Ishikawa (cell line): ENCODE measurements around the gene ABCB9.

Experiments
- CEBPB ChIP-seq: IDR thresholded peaks from 2 replicates; pipeline ENCODE4 v1.6.1; 2012
- CREB1 ChIP-seq: IDR thresholded peaks from 2 replicates; pipeline ENCODE4 v1.6.1; 2012; ENCODE audit warnings: low read depth
- EGR1 ChIP-seq: IDR thresholded peaks from 2 replicates; pipeline ENCODE4 v1.6.1; 2012
- EP300 ChIP-seq: IDR thresholded peaks from 2 replicates; pipeline ENCODE4 v1.6.1; 2012; ENCODE audit warnings: borderline replicate concordance
- FOXM1 ChIP-seq: IDR thresholded peaks from 2 replicates; pipeline ENCODE4 v1.6.1; 2012; ENCODE audit warnings: low read depth, borderline replicate concordance
- NFIC ChIP-seq: IDR thresholded peaks from 2 replicates; pipeline ENCODE4 v1.6.1; 2012
- RAD21 ChIP-seq: IDR thresholded peaks from 2 replicates; pipeline ENCODE4 v1.6.1; 2012; ENCODE audit warnings: low read depth
- REST ChIP-seq: IDR thresholded peaks from 2 replicates; pipeline ENCODE4 v1.6.1; 2012; ENCODE audit warnings: low read depth, mild to moderate bottlenecking
- TAF1 ChIP-seq: IDR thresholded peaks from 2 replicates; pipeline ENCODE4 v1.6.1; 2012; ENCODE audit warnings: low read depth, mild to moderate bottlenecking
- TCF12 ChIP-seq: IDR thresholded peaks from 2 replicates; pipeline ENCODE4 v1.6.1; 2012; ENCODE audit warnings: low read depth
- TEAD4 ChIP-seq: IDR thresholded peaks from 2 replicates; pipeline ENCODE4 v1.6.1; 2012
- YY1 ChIP-seq: IDR thresholded peaks from 2 replicates; pipeline ENCODE4 v1.6.1; 2012; ENCODE audit warnings: low read depth
- ZBTB7A ChIP-seq: IDR thresholded peaks from 2 replicates; pipeline ENCODE4 v1.6.1; 2012; ENCODE audit warnings: low read depth
- TF ChIP-seq, protein P1 (sequence below): IDR thresholded peaks from 2 replicates; pipeline ENCODE4 v1.6.1; 2012
- TF ChIP-seq, protein P2 (sequence below): IDR thresholded peaks from 2 replicates; pipeline ENCODE4 v1.6.1; 2012

Gene ABCB9

DNA sequence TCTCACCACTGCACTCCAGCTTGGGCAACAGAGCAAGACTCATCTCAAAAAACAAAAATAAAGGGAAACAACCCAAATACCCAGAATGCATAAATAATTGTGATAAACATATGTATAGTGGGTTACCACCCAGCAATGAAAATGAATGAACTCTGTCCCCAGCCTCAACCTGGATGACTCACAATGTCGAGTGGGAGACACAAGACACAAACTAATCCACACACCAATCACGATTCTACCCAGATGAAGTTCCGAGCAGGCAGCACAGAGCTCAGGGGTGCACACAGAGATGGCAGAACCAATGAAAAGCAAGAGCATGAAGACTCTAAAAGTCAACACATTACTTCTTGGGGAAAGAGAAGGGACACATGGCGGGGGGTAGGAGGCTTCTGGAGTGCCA, 27.1 kb downstream of the ABCB9 start:
- TF ChIP-seq CEBPB, result no peak
- TF ChIP-seq, protein P1, sequence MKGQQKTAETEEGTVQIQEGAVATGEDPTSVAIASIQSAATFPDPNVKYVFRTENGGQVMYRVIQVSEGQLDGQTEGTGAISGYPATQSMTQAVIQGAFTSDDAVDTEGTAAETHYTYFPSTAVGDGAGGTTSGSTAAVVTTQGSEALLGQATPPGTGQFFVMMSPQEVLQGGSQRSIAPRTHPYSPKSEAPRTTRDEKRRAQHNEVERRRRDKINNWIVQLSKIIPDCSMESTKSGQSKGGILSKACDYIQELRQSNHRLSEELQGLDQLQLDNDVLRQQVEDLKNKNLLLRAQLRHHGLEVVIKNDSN, result no peak
- no peak for TF ChIP-seq REST
- no peak for TF ChIP-seq TEAD4
- TF ChIP-seq EGR1, result no peak
- TF ChIP-seq EP300, result no peak
- TF ChIP-seq, protein P2, sequence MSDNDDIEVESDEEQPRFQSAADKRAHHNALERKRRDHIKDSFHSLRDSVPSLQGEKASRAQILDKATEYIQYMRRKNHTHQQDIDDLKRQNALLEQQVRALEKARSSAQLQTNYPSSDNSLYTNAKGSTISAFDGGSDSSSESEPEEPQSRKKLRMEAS, result no peak
- TF ChIP-seq CREB1, result no peak
- no peak for TF ChIP-seq ZBTB7A
- no peak for TF ChIP-seq TCF12
- no peak for TF ChIP-seq TAF1
- TF ChIP-seq RAD21, result no peak
- TF ChIP-seq NFIC, result no peak

DNA sequence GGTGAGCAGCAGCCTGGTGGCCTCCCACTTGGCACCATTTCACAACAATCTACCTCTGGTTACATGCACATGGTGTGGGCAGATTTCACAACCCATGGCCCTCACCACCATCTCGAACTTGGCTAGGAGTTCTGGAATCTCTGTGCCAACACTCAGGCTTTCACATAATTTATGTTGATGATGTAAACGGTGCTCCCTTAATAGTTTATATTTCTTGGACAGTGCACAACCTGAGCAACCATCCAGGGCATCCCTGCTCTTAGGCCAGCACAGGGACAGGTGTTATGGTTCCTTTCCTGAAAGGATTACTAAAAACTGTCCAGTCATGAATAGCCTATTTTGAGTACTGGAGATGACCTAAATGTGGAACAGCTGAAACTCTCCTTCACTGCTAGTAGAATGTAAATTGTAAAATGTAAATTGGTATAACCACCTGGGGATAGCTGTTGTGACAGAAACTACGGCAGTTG, 28.6 kb downstream of the ABCB9 start:
- TF ChIP-seq, protein P2, result no peak
- TF ChIP-seq CREB1, result no peak
- no peak for TF ChIP-seq EGR1
- TF ChIP-seq TAF1, result no peak
- no peak for TF ChIP-seq NFIC
- TF ChIP-seq, protein P1, result no peak
- TF ChIP-seq TEAD4, result no peak
- no peak for TF ChIP-seq REST
- TF ChIP-seq YY1, result no peak
- TF ChIP-seq CEBPB, result no peak

GRCh38 chr12:122935318-122935717, 30.9 kb downstream of the ABCB9 start:
- no peak for TF ChIP-seq TCF12
- TF ChIP-seq FOXM1, result no peak
- TF ChIP-seq EGR1, result no peak
- no peak for TF ChIP-seq ZBTB7A
- TF ChIP-seq CEBPB, result no peak

DNA sequence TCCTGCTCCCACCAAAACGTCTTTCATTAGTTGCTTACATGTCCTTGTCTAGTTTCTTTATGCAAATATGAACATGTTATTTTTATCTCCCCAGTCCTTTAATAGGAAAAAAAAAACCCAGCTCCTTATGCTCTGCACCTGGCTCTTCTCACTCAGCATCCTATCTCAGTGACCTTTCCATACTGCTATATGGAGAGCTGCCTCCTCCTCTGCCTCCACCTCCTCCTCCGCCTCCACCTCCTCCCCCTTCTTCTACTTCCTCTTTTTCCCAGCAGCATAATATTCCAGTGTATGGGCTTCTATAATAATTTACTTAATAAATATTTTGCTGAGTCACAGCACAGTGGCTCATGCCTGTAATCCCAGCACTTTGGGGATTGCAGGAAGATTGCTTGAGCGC, 31.5 kb downstream of the ABCB9 start:
- no peak for TF ChIP-seq RAD21
- no peak for TF ChIP-seq CREB1
- TF ChIP-seq NFIC, result no peak
- TF ChIP-seq, protein P1, result no peak
- no peak for TF ChIP-seq TEAD4
- TF ChIP-seq EP300, result no peak
- no peak for TF ChIP-seq ZBTB7A
- TF ChIP-seq YY1, result no peak
- no peak for TF ChIP-seq CEBPB
- TF ChIP-seq REST, result no peak
- TF ChIP-seq FOXM1, result no peak
- no peak for TF ChIP-seq EGR1
- no peak for TF ChIP-seq TCF12
- no peak for TF ChIP-seq TAF1
- TF ChIP-seq, protein P2, result no peak
